ENCODE results near the gene SND1. TPM values are rescaled to one million over a fixed set of nuclear protein-coding genes. Genes with fewer than 3 reads are reported as not detected.

SND1 gene
- total RNA-seq, 1 experiment from 2014 or later: 218 TPM

GRCh38 chr7:127776776-127777386, 124.9 kb downstream of the SND1 start:
- H3K14ac ChIP-seq (ENCODE audit: insufficient read depth, low read length): no peak overlapping the region
- no peaks in the 10 kb centered on the region for H3K9me3 ChIP-seq (ENCODE audit: control insufficient read depth, low read depth, low read length)
- DNase-seq: no peak
- H3K4ac ChIP-seq (ENCODE audit: low read depth, low read length): no peak overlapping the region
- no peak overlapping the region for H3K18ac ChIP-seq (ENCODE audit: insufficient read length, low read depth, low read length)
- H2AK5ac ChIP-seq (ENCODE audit: insufficient read length, low read length): no peak overlapping the region
- TF ChIP-seq CTCF (conservative IDR thresholded peaks at IDR 0.05): no peak
- H3K23ac ChIP-seq (ENCODE audit: insufficient read length, low read depth, low read length): no peak overlapping the region
- H3K23me2 ChIP-seq (ENCODE audit: insufficient read length, low read depth, low read length, poor library complexity, severe bottlenecking): no peaks in the 10 kb centered on the region
- no peaks in the 10 kb centered on the region for H3K27me3 ChIP-seq (ENCODE audit: insufficient read depth, low read length)
- no peak overlapping the region for H4K5ac ChIP-seq (ENCODE audit: insufficient read length, low read depth, low read length)
- peaks cover under 1% of the 10 kb centered on the region; the same call in 1 of the 2 replicates for H3K4me1 ChIP-seq (ENCODE audit: insufficient read depth, low read length)
- no peak overlapping the region for H3T11ph ChIP-seq (ENCODE audit: low read length)
- no peak overlapping the region for H2BK20ac ChIP-seq (ENCODE audit: low read depth, low read length, poor library complexity, severe bottlenecking)
- no peak overlapping the region for H3K4me2 ChIP-seq (ENCODE audit: insufficient read depth, insufficient read length, low read length)
- no peaks in the 10 kb centered on the region for H3K27me3 Mint-ChIP-seq (ENCODE audit: low read depth)
- H4K91ac ChIP-seq (ENCODE audit: insufficient read length, low read depth, low read length): no peak overlapping the region
- no peak overlapping the region for H3K56ac ChIP-seq (ENCODE audit: insufficient read length, low read depth, low read length)
- no peak overlapping the region for H2BK12ac ChIP-seq (ENCODE audit: insufficient read length, low read depth, low read length)
- H3K9ac ChIP-seq (ENCODE audit: extremely low read depth, insufficient read length, low read length): no peak overlapping the region
- H3K79me1 ChIP-seq (ENCODE audit: insufficient read depth, low read depth, low read length, poor library complexity, severe bottlenecking): no peaks in the 10 kb centered on the region
- WGBS (ENCODE audit: extremely low coverage, insufficient read length, low lambda C conversion rate): no CpG with 5 or more reads among the region's 1 CpG
- H2BK15ac ChIP-seq (ENCODE audit: low read depth, low read length): no peak overlapping the region
- H3K9me3 Mint-ChIP-seq: no peaks in the 10 kb centered on the region
- H3K4me3 Mint-ChIP-seq: no peak overlapping the region
- no peaks in the 10 kb centered on the region for H4K20me1 ChIP-seq (ENCODE audit: control insufficient read depth, insufficient read depth, insufficient read length)
- no peak overlapping the region for H4K8ac ChIP-seq (replicated peaks; ENCODE audit: insufficient read length, low read depth, low read length)
- no peak overlapping the region for H2BK5ac ChIP-seq (ENCODE audit: insufficient read length, low read length)
- peaks cover 25 to 30% of the 10 kb centered on the region in 2 experiments for H3K4me1 Mint-ChIP-seq
- H2BK120ac ChIP-seq (ENCODE audit: low read depth, low read length, poor library complexity, severe bottlenecking): no peak overlapping the region
- no peaks in the 10 kb centered on the region for H3K36me3 Mint-ChIP-seq (ENCODE audit: insufficient read depth in 1 of 3, low read depth in 3 of 3)
- no peak overlapping the region for H3K27ac ChIP-seq (ENCODE audit: insufficient read length, low read depth, low read length)
- H2AFZ ChIP-seq (ENCODE audit: low read length): no peak overlapping the region
- H3K27ac Mint-ChIP-seq: no peak overlapping the region
- H3K79me2 ChIP-seq (ENCODE audit: insufficient read depth, low read length): no peaks in the 10 kb centered on the region; the same call in 1 of the 2 replicates

Measured in H9 (cell line).